C1 segment of cervical spinal cord (tissue), 14 donors: ENCODE results near the gene NHLH2.

Source experiments
- DNase-seq, 14 donors: peaks; one replicate each; lab custom pipeline; 2025; lab: John Stamatoyannopoulos, UW

The NHLH2 gene

GRCh38 chr1:115838431-115839028 is 2.4 kb downstream of the NHLH2 start:
- peak in 7 of 14 donors; percentile 37 to 66 (median 62) for DNase-seq

GRCh38 chr1:115837740-115838421 is 3.0 kb downstream of the NHLH2 start:
- DNase-seq = peak in 5 of 14 donors; percentile 44 to 64 (median 58)

- DNase-seq = no peak
Observed at GRCh38 chr1:115837341-115837739, 3.6 kb downstream of the NHLH2 start.

GRCh38 chr1:115833856-115834255 is 7.1 kb downstream of the NHLH2 start:
- DNase-seq = no peak

GRCh38 chr1:115832651-115833050 is 8.3 kb downstream of the NHLH2 start:
- no peak for DNase-seq

GRCh38 chr1:115830963-115831362 is 10.0 kb downstream of the NHLH2 start:
- DNase-seq = no peak

- DNase-seq = no peak
Observed at GRCh38 chr1:115829947-115830346, 11.0 kb downstream of the NHLH2 start.

GRCh38 chr1:115829023-115829674 is 11.8 kb downstream of the NHLH2 start:
- DNase-seq = peak in 1 of 14 donors; percentile 86

- peak in 5 of 14 donors; percentile 11 to 77 (median 20) for DNase-seq
Observed at GRCh38 chr1:115828101-115829022, 12.6 kb downstream of the NHLH2 start.

- peak in 1 of 14 donors; percentile 25 for DNase-seq
Observed at GRCh38 chr1:115827452-115828044, 13.4 kb downstream of the NHLH2 start.

GRCh38 chr1:115826628-115827027 is 14.3 kb downstream of the NHLH2 start:
- DNase-seq = no peak

GRCh38 chr1:115822117-115822516 is 18.8 kb downstream of the NHLH2 start:
- DNase-seq = no peak

- no peak for DNase-seq
Observed at GRCh38 chr1:115815694-115816093, 25.2 kb downstream of the NHLH2 start.

- no peak for DNase-seq
Observed at GRCh38 chr1:115814685-115815398, 26.1 kb downstream of the NHLH2 start.

GRCh38 chr1:115813727-115814126 is 27.2 kb downstream of the NHLH2 start:
- no peak for DNase-seq

- peak in 1 of 14 donors; percentile 63 for DNase-seq
Observed at GRCh38 chr1:115811140-115811828, 29.6 kb downstream of the NHLH2 start.

GRCh38 chr1:115810609-115811008 is 30.3 kb downstream of the NHLH2 start:
- DNase-seq = peak in 1 of 14 donors; percentile 16

GRCh38 chr1:115809847-115810246 is 31.1 kb downstream of the NHLH2 start:
- DNase-seq = no peak

- no peak for DNase-seq
Observed at GRCh38 chr1:115809076-115809475, 31.9 kb downstream of the NHLH2 start.

GRCh38 chr1:115807723-115808122 is 33.2 kb downstream of the NHLH2 start:
- DNase-seq = peak in 5 of 14 donors; percentile 5 to 56 (median 24)
